GM18505 (cell line): Measurements from ENCODE around the gene PLEKHM3.

Experiments used
- ATAC-seq: cut with Tn5 transposase; IDR thresholded peaks from one replicate; pipeline ENCODE4 v1.9.1; 2021; ENCODE audit not compliant: unreplicated experiment
- POLR2A ChIP-seq: IDR thresholded peaks from 4 replicates; pipeline ENCODE4 v1.6.1; 2011; ENCODE audit warnings: borderline replicate concordance; ENCODE audit not compliant: insufficient read depth, insufficient read length; ENCODE audit errors: extremely low read depth

PLEKHM3 gene

DNA sequence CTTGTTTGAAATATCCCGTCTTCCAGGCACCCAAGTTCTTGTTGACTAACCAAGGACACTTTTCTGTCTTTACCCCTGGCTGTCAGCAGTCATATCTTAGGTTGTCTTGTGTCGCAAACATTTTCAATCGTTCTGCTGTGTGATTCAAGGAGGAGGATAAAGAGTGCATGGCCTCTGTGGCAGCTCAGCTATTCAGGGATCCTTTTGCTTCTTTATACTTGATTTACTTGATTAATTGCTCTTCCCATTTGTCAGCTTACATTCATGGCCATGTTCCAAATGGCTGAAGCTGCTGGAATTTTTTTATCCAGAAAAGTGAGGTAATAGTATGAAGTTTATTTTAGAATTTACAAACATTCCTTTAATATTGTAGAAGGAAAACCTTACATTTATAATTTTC, 158.3 kb downstream of the PLEKHM3 start:
- no peak for ATAC-seq
- TF ChIP-seq POLR2A, result no peak

DNA sequence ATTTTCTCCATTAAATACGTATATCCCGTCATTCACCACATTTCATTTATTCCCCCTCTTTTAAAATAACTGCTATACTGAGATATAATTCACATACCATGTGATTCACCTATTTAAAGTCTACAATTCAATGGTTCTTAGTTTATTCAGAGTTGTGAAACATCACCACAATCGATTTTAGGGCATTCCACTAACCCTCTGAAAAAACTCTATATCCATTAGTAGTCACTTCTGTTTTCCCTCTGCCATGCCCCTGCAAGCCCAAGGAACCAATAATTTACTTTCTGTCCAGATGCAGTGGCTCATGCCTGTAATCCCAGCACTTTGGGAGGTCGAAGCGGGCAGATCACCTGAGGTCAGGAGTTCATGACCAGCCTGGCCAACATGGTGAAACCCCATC, 160.1 kb downstream of the PLEKHM3 start:
- no peak for ATAC-seq
- TF ChIP-seq POLR2A, result no peak

DNA sequence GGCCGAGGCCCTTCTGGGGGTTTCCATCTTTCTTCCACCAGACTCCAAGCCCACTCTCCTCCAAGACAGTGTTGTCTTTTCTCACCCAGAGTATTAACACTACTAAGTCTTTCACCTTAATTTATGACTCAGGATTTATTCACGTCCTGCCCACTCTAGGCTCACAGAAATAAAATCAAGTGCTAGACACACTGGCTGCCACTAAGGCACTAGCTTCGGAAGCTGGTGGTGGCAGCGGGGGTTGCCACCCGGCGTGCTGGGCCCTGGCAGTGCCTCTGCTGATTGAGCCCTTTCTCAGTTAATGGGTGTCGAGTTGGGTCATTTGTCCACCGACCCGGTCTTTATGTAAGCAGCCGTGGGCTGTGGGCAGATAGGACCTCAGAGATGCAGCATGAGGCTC, 162.0 kb downstream of the PLEKHM3 start:
- no peak for ATAC-seq
- no peak for TF ChIP-seq POLR2A

DNA sequence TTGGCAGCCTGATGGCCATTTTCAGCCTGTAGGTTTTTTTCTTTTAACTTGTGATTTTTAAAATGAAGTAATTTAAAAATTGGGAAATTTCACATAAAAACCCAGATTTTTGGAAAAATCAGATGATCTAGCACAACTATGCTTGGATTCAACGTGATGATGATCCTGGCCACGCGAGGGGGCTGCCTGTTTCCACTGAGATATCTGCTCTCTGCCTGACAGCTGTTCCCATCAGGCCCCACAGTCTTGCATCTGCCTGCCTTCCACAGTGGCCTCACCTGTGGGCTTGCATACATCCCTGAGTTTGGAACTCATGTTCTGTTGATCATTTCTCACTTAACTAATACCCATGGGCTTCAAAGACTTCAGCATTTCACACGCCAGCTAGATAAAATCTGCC, 163.5 kb downstream of the PLEKHM3 start:
- ATAC-seq, result no peak
- TF ChIP-seq POLR2A, result no peak

DNA sequence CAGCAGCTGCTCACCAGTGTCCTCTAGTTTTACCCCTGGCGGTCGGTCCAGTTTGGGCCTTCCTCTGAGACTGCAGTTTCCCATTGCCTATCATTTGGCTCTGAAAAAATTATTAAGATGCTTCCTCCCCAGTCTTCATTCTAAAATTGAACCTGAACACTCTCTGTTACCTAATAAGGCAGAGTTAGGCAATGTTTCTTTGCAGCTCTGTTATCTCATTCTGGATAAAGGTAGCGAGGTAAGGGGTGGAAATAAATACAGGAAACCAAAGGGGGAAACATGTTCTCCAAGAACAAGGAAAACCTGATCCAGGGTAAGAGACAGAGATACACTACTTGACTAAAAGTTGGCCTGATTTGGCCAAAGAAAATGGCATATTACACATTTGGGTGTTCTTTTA, 164.6 kb downstream of the PLEKHM3 start:
- ATAC-seq, result no peak
- no peak for TF ChIP-seq POLR2A

DNA sequence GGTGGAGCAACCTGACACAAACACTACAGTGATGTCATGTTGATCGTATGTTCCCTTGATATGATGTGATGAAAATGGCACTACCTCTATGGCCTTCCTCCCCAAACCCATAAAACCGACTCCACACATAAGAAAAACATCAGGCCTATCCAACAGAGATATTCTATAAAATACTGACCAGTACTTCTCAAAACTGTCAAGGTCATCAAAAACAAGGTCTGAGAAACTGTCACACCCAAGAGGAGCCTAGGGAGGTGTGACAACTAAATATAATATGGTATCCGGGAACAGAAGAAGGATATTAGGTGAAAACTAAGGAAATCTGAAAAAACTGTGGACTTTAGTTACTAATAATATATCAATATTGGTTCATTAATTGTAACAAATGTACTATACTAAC, 169.7 kb downstream of the PLEKHM3 start:
- ATAC-seq, result no peak
- TF ChIP-seq POLR2A, result no peak

DNA sequence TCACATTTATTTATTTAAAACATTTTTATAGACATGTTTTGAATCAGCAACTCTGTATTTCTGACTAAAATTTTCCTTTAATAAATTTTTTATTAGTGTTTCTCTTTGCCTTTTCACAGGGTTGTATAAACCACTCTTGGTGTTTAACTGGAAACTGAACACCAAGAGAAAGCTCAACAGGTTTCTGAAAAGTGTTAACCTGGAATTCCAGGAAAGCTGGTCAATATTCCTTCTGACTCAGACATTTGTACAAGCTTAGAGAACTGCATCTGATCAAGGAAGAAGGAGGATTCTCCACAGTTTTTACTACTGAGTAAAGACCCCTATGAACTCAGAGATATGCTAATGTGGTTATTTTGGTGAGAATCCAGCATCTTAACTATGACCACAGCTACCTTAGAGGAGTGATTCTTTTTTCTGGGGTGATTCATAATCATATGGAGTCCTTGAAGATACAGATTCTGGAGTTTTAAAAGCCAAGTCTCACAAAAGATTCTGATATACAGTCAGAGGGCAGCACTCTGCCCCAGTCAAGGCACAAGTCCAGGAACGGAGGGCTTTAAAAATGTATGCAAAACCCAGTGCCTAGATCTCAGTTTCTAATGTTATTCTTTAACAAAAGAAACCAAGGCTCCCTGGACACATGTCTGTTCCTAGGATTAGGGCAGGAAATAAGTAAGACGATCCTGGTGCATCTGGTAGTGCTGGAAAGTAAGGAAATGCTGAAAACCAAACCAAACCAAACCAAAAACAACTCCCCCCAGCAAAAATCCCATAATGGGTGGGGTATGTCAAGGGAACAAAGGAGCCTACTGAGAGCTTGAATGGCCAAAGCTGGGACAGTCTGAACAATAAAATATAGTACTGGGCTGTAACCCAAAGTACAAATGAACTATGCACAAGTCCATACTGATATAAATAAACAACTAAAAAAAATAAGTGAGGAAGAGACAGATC, 170.6 kb downstream of the PLEKHM3 start:
- no peak for TF ChIP-seq POLR2A
- no peak for ATAC-seq

DNA sequence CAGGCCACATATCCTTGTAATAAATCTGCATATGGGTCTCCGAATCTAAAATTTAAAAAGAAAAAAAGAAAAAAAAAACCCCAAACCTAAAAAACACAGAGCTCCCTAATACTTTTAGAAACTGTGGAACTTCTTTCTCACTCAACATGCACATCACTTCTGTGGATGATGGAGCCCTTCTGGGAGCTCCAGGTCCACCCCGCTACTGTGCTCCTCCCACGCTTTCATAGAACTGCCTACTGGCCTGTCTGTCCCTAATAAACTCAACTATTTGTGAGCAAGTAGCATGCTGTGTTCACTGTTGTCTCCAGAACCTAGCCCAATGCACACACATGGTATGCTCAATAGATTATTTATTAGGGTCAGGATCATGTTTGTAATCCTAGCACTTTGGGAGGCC, 172.5 kb downstream of the PLEKHM3 start:
- no peak for TF ChIP-seq POLR2A
- no peak for ATAC-seq

DNA sequence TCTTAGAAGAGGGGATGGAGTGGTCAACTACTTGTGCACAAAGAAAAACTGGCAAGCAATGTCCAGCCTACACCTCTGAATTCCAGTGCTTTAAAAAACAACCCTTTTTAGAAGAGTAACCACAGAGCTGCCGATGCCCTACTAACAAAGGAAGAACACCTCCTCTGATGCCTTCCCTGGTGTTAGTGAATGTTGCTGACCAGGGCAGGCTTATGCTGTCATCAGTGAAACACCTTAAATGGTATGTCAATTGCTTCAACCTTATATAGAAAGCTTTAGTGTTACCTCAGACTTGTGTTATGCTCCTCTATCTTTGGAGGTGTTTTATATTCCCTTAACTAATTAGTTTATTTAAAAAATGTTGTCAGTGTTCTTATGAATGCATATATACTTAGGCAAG, 175.9 kb downstream of the PLEKHM3 start:
- no peak for TF ChIP-seq POLR2A
- ATAC-seq, result no peak

DNA sequence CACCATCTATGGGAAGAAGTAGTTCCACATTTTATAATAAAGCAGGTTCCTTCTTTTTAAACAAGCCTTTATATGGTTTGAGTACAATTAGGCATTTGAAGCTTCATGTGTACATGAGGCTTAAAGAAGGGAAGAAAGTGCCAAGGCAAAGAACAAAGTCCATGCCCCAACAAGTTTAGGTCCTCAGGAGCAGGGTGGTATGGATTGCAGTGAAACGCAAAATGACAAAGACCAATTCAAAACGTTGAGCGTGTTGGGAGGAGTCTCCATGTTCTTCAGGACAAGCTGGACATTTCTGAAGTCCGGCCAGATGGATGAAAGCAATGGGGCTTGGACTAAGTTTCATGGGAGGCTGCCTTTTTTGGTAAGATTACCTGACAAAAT, 176.8 kb downstream of the PLEKHM3 start:
- TF ChIP-seq POLR2A, result no peak
- ATAC-seq, result no peak

DNA sequence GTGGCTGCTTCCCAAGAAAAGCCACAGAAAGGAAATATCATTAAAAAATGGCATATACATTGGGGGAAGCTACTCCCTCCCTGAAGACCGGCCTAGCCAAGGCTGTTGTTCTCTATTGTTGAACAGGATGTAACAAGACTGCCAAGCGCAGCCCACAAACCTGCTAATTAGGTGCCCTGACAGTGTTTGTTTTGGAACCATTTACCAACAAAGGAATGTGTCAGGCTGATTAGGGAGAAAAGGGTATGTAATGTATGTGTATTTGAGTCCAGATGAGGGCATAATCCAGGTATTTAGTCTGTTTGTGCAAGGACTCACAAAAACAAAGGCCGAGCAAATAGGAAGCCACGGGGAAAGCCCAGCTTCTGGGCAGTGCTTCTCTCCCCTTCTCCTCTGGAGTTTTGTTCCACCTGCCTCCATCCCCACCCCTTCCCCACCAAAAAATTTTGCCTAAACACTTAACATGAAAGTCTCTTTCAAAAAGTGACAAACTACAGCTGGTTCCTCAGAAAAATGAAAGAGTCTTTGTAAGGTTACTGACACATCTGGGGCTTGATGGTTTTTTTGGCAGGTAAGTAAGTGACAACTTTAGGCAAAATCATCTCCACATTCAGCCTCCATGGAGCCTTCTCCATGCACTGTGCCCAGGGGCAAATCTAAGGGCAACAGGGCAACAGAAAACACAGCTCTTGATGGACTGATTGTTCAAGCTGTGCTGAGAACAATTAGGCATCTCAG, 177.4 kb downstream of the PLEKHM3 start:
- TF ChIP-seq POLR2A, result no peak
- no peak for ATAC-seq

DNA sequence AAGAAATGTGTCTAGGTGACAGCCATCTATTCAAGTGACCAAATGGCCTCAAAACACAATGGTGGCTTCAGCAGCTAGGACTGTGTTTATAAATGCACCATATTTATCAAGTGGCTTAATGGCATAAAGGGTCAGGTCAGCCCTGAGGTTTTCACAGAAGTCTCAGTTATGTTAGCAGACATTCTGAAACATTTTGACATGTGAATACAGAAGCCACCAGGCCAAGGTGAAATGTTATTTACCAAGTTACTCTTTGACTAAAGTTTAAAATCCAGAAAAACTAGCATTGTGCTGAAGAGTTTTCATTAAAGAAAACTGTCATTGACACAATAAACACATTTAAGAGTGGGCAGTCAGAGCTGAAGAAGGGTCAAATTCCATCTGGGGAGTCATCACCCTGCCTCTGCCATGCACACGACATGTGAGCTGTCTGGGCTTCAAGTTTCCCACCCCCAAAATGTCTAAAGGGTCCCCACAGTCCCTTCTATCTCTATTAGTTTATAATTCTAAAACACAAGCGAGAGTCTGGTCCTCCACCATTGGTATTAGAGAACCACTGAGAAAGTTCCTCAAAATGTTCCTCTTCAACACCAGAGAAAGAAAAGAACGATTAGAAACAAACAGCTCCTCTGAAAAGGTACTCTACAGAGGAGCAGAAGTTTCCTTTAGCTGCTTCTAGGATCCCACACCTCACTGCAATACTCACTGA, 178.1 kb downstream of the PLEKHM3 start:
- no peak for TF ChIP-seq POLR2A
- no peak for ATAC-seq

DNA sequence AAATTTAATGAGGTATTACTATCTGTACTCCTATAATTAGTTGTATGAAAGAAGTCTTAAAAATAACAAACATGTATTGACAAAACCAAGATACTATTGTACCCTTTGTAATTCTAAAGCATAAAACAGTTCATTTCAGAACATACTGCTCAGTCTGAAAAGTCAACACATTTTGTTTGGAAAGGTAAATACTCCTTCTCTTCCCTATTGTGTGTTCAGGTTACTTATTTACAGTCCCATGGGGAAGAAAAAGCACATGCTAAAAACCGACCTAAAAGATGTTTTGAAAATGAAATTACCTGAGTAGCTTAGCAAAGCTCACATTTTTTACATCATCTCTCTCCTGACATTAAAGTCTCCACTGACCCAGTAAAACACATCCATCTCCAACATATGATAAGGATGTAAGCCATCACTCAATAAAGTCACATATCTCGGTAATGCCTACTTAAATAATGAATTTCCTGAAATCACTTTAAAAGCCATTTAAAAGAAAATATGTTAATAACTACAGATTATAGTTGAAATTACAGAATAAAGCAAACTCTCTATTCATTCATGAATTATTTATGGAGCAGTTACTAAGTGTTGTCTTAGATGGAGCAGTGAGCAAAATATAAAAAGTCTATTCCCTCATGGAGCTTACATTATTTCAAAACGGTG, 180.0 kb downstream of the PLEKHM3 start:
- no peak for TF ChIP-seq POLR2A
- ATAC-seq, result no peak
